OCI-LY7 (cell line): ENCODE data around the gene WDR70. TPM values are rescaled to one million over a fixed set of nuclear protein-coding genes. Genes with fewer than 3 reads are reported as not detected.

Source experiments
- BruUV-seq: library from RNA; stranded (reverse); fragments of 400-500 nt; replicated peaks from 2 replicates; lab custom pipeline; 2021; lab: Mats Ljungman, UMichigan
- CTCF ChIA-PET: fragments of 300-600 bp; sonication (Branson Sonifier 250); formaldehyde crosslinking; loops from one replicate; lab custom pipeline; 2022; ENCODE audit warnings: antibody characterized with exemption; ENCODE audit not compliant: unreplicated experiment; lab: Charles Lee
- POLR2A ChIA-PET: fragments of 300-600 bp; sonication (Branson Sonifier 250); formaldehyde crosslinking; loops from one replicate; lab custom pipeline; 2022; ENCODE audit warnings: antibody characterized with exemption; lab: Charles Lee
- DNase-seq: peaks from one replicate; pipeline ENCODE4 v3.0.0-alpha.2; 2015; ENCODE audit warnings: low spot score
- H2AFZ ChIP-seq: fragments of 200-600 bp; sonication (generic), shearing (Covaris generic); 2 replicates; pipeline ENCODE4 v1.6.1; 2014; ENCODE audit warnings: mild to moderate bottlenecking, antibody characterized with exemption, low read length, moderate library complexity
- H3K27ac ChIP-seq: fragments of 200-600 bp; sonication (generic); 2 replicates; pipeline ENCODE4 v1.5.1; 2014; ENCODE audit warnings: mixed run types, low read depth, mild to moderate bottlenecking, moderate library complexity, low read length, inconsistent platforms; ENCODE audit not compliant: poor library complexity, severe bottlenecking
- H3K36me3 ChIP-seq: fragments of 200-600 bp; sonication (generic); 2 replicates; pipeline ENCODE4 v1.6.1; 2014; ENCODE audit warnings: mild to moderate bottlenecking, antibody characterized with exemption, low read length, moderate library complexity, mixed read lengths; ENCODE audit not compliant: insufficient read depth
- H3K4me1 ChIP-seq: fragments of 200-600 bp; sonication (generic); 2 replicates; pipeline ENCODE4 v1.5.1; 2014; ENCODE audit warnings: mild to moderate bottlenecking, low read length; ENCODE audit not compliant: insufficient read depth, poor library complexity, severe bottlenecking
- H3K4me2 ChIP-seq: fragments of 200-600 bp; sonication (generic); 2 replicates; pipeline ENCODE4 v1.6.1; 2014; ENCODE audit warnings: mild to moderate bottlenecking, low read length
- H3K4me3 ChIP-seq: fragments of 200-600 bp; sonication (generic); 2 replicates; pipeline ENCODE4 v1.5.1; 2014; ENCODE audit warnings: mild to moderate bottlenecking, low read depth, low read length; ENCODE audit not compliant: poor library complexity, severe bottlenecking
- H3K79me2 ChIP-seq: fragments of 200-600 bp; sonication (generic); 2 replicates; pipeline ENCODE4 v1.6.1; 2016; ENCODE audit warnings: low read depth, mild to moderate bottlenecking, low read length, moderate library complexity, mixed read lengths; ENCODE audit not compliant: insufficient read depth
- H3K9me2 ChIP-seq: fragments of 200-600 bp; sonication (generic); 2 replicates; pipeline ENCODE4 v1.6.1; 2016; ENCODE audit warnings: mild to moderate bottlenecking, low read length, mixed read lengths; ENCODE audit not compliant: insufficient read depth
- H3K9me3 ChIP-seq: fragments of 200-600 bp; sonication (generic); 2 replicates; pipeline ENCODE4 v1.6.1; 2014; ENCODE audit warnings: mild to moderate bottlenecking, mixed run types, low read length, mixed read lengths
- H4K20me1 ChIP-seq: fragments of 200-600 bp; sonication (generic); 2 replicates; pipeline ENCODE4 v1.6.1; 2014; ENCODE audit warnings: mild to moderate bottlenecking, antibody characterized with exemption, low read length, moderate library complexity, mixed read lengths; ENCODE audit not compliant: insufficient read depth
- CTCF ChIP-seq: fragments of 200-600 bp; sonication (generic); conservative IDR thresholded peaks from 2 replicates; pipeline ENCODE4 v1.5.1; 2014; ENCODE audit warnings: mild to moderate bottlenecking, antibody characterized with exemption, low read length, moderate library complexity, mixed read lengths
- EZH2phosphoT487 ChIP-seq: fragments of 200-600 bp; sonication (generic); IDR thresholded peaks from 2 replicates; pipeline ENCODE4 v1.6.1; 2018; ENCODE audit warnings: low read depth, borderline replicate concordance, mild to moderate bottlenecking, mixed run types, antibody characterized with exemption, low read length, moderate library complexity, mixed read lengths
- intact Hi-C: fragments of 100-400 bp; cut with micrococcal nuclease; formaldehyde crosslinking; loops from one replicate; pipeline ENCODE4 v1.10.0; 2022; ENCODE audit not compliant: unreplicated experiment
- total RNA-seq, 2 experiments: library from RNA; depleted of rRNA in 1 of 2; stranded (reverse); fragments of >200 nt in 1 of 2; shearing (Covaris generic) in 1 of 2; gene quantifications; 2 replicates each; pipeline ENCODE4 v1.2.3, GENCODE V29; 2014 to 2022

The WDR70 gene
- total RNA-seq, 2 experiments from 2014 or later = 26.2 to 35.4 TPM

- intact Hi-C loops = no loop called here
- DNase-seq = no peak
- TF ChIP-seq CTCF (no peak), EZH2phosphoT487 (no peak)
- no peaks in the 10 kb centered on the region for H4K20me1 ChIP-seq
- no peak overlapping the region for H3K27ac ChIP-seq
- no peaks in the 10 kb centered on the region for H3K9me3 ChIP-seq
- CTCF ChIA-PET = no interaction called here
- no peak overlapping the region for H3K4me2 ChIP-seq
- POLR2A ChIA-PET = no interaction called here
- no peak overlapping the region for H2AFZ ChIP-seq
- H3K4me1 ChIP-seq = no peaks in the 10 kb centered on the region
- H3K4me3 ChIP-seq = no peak overlapping the region
- no peaks in the 10 kb centered on the region for H3K9me2 ChIP-seq
- H3K79me2 ChIP-seq = no peaks in the 10 kb centered on the region
- no TSS peak for BruUV-seq
- peaks cover 9% of the 10 kb centered on the region; the same call in 1 of the 2 replicates for H3K36me3 ChIP-seq
Measured at GRCh38 chr5:37724395-37725125, 345.4 kb downstream of the WDR70 start.

- Histone ChIP-seq H3K4me3 (no peak overlapping the region), H3K36me3 (peaks cover 9% of the 10 kb centered on the region; the same call in 1 of the 2 replicates), H3K9me2 (no peaks in the 10 kb centered on the region), H3K9me3 (no peaks in the 10 kb centered on the region), H3K4me2 (no peak overlapping the region), H3K4me1 (no peaks in the 10 kb centered on the region), H3K79me2 (no peaks in the 10 kb centered on the region), H2AFZ (no peak overlapping the region), H4K20me1 (no peaks in the 10 kb centered on the region), H3K27ac (no peak overlapping the region)
- no peak for DNase-seq
- no TSS peak for BruUV-seq
- ChIA-PET CTCF (no interaction called here), POLR2A (no interaction called here)
- intact Hi-C loops = no loop called here
- TF ChIP-seq EZH2phosphoT487 = no peak
- no peak for TF ChIP-seq CTCF
Measured at GRCh38 chr5:37725185-37725584, 346.1 kb downstream of the WDR70 start.

GRCh38 chr5:37727238-37727637 lies 348.1 kb downstream of the WDR70 start:
- no peak for DNase-seq
- POLR2A ChIA-PET = no interaction called here
- TF ChIP-seq CTCF (no peak), EZH2phosphoT487 (no peak)
- BruUV-seq = no TSS peak
- Histone ChIP-seq H3K4me1 (no peaks in the 10 kb centered on the region), H3K9me2 (no peaks in the 10 kb centered on the region), H3K36me3 (peaks cover 9% of the 10 kb centered on the region; the same call in 1 of the 2 replicates), H4K20me1 (no peaks in the 10 kb centered on the region), H3K9me3 (no peaks in the 10 kb centered on the region), H3K4me2 (no peak overlapping the region), H3K27ac (no peak overlapping the region), H3K79me2 (no peaks in the 10 kb centered on the region), H3K4me3 (no peak overlapping the region), H2AFZ (no peak overlapping the region)
- intact Hi-C loops = no loop called here
- CTCF ChIA-PET = no interaction called here
